ENCODE data around the gene SLC24A5.
A peak's percentile ranks its signal among the peaks of the same experiment; 100 is the strongest.

The SLC24A5 gene

DNA sequence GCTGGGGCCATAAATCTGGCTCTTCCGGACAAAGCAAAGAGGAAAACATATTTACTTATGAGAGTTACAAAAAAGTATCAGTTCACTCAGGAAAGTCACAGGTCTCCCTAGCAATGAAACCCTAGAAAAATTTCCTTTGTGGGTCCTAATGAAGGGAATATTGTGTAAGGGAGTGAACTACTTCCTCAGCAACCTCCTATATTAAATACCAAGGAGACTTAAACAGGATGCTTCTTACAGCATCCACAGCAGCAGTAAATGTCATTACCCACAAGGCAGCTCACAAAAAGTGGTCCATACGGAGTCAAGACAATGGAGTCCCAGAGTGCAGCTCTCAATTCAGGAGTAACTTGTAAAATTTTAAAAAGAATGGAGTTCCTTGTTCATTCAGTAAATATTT is 14.9 kb upstream of the SLC24A5 start:
- H3K4me3 ChIP-seq (ENCODE audit: low read length) = no peak overlapping the region
- DNase-seq (ENCODE audit: low read depth, low spot score) = no peak

DNA sequence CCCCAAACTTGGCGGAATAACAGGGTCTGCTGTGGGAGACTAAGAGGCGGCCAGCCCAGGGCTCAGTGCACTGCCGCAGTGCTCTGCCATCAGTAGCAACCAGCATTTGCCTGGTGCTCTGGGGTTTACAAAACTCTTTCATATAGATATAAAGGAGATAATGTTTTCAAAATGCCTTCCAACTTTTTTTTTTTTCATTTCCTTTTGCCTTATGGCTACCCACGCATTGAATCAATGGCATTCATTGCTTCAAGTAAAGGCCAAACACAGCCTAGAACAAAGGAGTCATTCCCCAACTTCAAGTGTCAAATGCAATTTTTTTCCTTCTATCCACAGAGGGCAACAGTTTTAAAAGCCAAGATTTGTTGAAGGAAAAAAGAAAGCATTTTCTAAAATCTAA is 11.6 kb upstream of the SLC24A5 start:
- no peak for DNase-seq (ENCODE audit: low read depth, low spot score)
- H3K4me3 ChIP-seq (ENCODE audit: low read length) = no peak overlapping the region

- DNase-seq (ENCODE audit: low read depth, low spot score) = no peak
- no peak overlapping the region for H3K4me3 ChIP-seq (ENCODE audit: low read length)
Measured at GRCh38 chr15:48109856-48110531, 10.8 kb upstream of the SLC24A5 start.

GRCh38 chr15:48112242-48112641 is 8.5 kb upstream of the SLC24A5 start:
- no peak for DNase-seq (ENCODE audit: low read depth, low spot score)

GRCh38 chr15:48119277-48119676 is 1.5 kb upstream of the SLC24A5 start:
- no peak for DNase-seq (ENCODE audit: low read depth, low spot score)
- no peak overlapping the region for H3K4me3 ChIP-seq (ENCODE audit: low read length)

More at GRCh38 chr15:48112242-48112641, 8.5 kb upstream of the SLC24A5 start:
- no peak overlapping the region for H3K4me3 ChIP-seq (ENCODE audit: low read length)

DNA sequence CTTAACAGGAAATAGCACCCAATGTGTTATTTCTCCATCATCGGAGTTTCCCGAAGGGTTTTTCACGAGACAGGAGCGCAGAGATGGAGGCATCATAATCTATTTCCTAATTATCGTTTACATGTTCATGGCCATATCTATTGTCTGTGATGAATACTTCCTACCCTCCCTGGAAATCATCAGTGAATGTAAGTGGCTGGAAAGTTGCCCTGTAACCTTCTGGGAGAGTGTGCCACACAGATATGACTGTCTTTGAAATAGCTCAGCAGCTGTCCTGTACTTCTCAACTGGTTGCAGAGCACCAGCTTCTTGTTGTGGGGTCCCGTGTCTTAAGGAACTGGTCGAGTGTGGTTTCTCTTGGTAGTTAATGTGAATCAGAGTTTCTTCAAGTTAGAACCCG is 1.1 kb downstream of the SLC24A5 start:
- H3K4me3 ChIP-seq (ENCODE audit: low read length) = no peak overlapping the region
- no peak for DNase-seq (ENCODE audit: low read depth, low spot score)

DNA sequence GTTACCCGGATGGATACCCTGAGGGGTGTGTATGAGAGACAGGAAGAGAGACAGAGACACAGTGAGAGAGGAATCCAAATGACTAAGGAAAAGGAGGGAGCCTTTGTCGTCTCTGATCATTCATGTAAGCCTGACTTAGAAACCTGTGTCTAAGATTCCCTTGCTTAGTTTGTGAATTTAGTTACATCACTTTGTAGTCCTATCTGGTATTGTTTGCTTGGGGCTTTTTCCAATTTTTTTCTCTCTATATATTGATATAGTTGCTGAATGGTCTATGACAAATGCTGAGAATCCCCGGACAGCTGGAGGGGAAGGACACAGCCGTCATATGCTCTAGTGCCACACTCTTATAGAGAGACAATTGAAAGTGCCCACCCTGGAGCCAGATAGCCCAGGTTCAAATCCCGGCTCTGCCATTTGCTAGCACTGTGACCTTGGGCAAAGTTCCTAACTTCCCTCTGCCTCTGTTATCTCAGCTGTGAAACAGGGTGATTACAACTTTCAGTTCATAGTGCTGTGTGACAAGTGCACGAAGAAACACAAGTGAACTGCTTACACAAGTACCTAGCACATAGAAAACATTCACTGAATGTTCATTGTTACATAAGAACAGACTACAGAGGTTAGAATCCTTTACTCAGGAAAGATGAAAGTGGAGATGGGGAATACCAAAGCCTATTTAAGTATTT is 6.0 kb downstream of the SLC24A5 start:
- H3K4me3 ChIP-seq (ENCODE audit: low read length) = no peak overlapping the region
- no peak for DNase-seq (ENCODE audit: low read depth, low spot score)

- DNase-seq (ENCODE audit: low read depth, low spot score) = no peak
- no peak overlapping the region for H3K4me3 ChIP-seq (ENCODE audit: low read length)
Measured at GRCh38 chr15:48131324-48131723, 10.5 kb downstream of the SLC24A5 start.

DNA sequence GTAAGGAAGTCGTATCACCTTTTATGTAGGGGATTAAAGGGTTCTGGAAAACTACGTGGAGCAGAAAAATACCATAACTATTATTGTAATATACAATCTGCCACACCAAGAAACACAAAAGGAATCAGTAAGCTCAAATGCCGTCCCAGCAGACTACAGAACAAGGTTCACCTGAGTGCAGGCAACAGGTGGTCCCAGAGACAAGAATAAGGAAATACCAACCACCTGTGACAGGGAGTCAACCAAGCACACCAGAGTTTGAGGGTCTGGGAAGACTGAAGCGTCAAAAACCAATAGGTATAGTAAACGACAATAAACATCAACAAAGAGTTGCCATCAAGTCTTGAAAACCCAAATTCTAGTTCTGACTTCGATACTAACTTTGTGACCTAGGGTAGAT is 12.1 kb downstream of the SLC24A5 start:
- no peak overlapping the region for H3K4me3 ChIP-seq (ENCODE audit: low read length)
- no peak for DNase-seq (ENCODE audit: low read depth, low spot score)

GRCh38 chr15:48143856-48144255 is 23.1 kb downstream of the SLC24A5 start:
- H3K4me3 ChIP-seq (ENCODE audit: low read length) = no peak overlapping the region
- DNase-seq (ENCODE audit: low read depth, low spot score) = no peak

- no peak overlapping the region for H3K4me3 ChIP-seq (ENCODE audit: low read length)
- no peak for DNase-seq (ENCODE audit: low read depth, low spot score)
Measured at GRCh38 chr15:48144889-48145288, 24.1 kb downstream of the SLC24A5 start.

DNA sequence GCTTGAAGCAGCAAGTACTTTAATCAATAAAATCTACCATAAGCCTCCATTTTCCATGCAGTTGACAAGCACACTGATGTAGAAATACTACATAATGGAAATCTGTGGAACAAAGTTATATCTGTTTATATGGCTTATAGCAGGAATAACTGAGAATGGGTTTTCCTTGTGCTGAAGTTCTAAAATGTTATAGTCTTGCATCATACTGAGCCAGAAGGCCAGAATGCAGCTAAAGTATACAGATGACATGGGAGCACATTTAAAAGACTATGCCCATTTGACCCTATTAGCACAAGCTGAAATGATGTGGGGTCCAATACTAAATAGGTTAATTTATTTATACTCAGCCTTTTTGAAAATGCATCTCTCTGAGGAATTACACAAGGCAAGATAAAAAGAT is 25.1 kb downstream of the SLC24A5 start:
- no peak for DNase-seq (ENCODE audit: low read depth, low spot score)

GRCh38 chr15:48147358-48147757 is 26.6 kb downstream of the SLC24A5 start:
- no peak overlapping the region for H3K4me3 ChIP-seq (ENCODE audit: low read length)
- no peak for DNase-seq (ENCODE audit: low read depth, low spot score)

More for the DNA sequence above, 25.1 kb downstream of the SLC24A5 start:
- no peak overlapping the region for H3K4me3 ChIP-seq (ENCODE audit: low read length)

GRCh38 chr15:48149858-48150257 is 29.1 kb downstream of the SLC24A5 start:
- no peak overlapping the region for H3K4me3 ChIP-seq (ENCODE audit: low read length)
- no peak for DNase-seq (ENCODE audit: low read depth, low spot score)

- DNase-seq (ENCODE audit: low read depth, low spot score) = no peak
- no peak overlapping the region for H3K4me3 ChIP-seq (ENCODE audit: low read length)
Measured at GRCh38 chr15:48153526-48153925, 32.7 kb downstream of the SLC24A5 start.

- no peak overlapping the region for H3K4me3 ChIP-seq (ENCODE audit: low read length)
- no peak for DNase-seq (ENCODE audit: low read depth, low spot score)
Measured at GRCh38 chr15:48168616-48169015, 47.8 kb downstream of the SLC24A5 start.

GRCh38 chr15:48170981-48171380 is 50.2 kb downstream of the SLC24A5 start:
- H3K4me3 ChIP-seq (ENCODE audit: low read length) = no peak overlapping the region
- no peak for DNase-seq (ENCODE audit: low read depth, low spot score)

DNA sequence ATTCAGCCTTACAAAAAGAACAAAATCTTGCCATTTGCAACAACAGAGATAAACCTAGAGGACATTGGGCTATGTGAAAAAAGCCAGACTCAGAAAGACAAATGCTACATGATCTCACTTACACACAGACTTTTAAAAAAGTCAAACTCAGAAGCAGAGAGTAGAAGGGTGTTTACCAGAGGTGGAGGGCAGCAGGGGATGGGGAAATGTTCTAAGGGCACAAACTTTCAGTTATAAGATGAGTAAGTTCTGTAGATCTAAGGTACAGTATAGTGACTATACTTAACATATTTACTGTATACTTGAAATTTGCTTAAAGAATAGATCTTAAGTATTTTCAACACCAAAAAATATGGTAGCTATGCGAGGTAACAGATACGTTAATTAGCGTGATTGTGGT is 54.3 kb downstream of the SLC24A5 start:
- no peak overlapping the region for H3K4me3 ChIP-seq (ENCODE audit: low read length)
- no peak for DNase-seq (ENCODE audit: low read depth, low spot score)

DNA sequence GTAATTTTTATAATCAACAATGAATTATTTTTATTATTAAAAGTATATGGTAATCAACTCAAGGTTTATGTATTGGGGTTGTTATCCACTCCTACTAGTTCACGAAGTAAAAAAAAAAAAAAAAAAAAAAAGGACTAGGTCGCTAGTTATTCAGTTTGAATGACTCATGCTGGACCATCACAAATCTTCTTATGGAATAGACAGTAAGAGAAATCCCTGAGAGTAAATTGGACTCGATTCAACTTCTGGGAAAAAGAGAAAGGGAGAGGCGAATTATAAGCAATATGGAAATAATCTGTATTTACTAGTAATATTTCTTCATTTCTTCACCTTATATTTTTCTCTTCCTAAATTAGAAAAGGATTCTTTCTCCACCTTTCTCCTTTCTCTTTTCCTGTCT is 55.3 kb downstream of the SLC24A5 start:
- H3K4me3 ChIP-seq (ENCODE audit: low read length) = no peak overlapping the region
- no peak for DNase-seq (ENCODE audit: low read depth, low spot score)

DNA sequence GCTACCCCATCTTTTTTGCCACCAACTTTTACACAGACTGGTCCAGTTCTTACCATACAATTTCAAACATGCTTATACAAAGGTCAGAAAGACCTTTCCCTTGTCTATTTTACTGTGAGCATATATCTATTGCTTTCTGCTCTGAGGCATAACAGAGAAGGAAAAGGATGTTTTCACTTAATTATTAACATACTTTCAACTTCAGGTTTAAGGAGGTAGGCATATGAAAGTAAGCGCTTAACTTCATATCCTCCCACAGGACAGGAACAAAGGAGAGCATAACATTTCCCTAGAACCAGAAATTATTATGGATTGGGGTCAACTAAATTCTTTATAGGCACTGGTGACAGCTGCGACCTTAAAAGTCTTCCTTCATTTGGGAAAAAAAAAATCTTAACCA is 56.2 kb downstream of the SLC24A5 start:
- peak overlapping the region; percentile 58 for H3K4me3 ChIP-seq (ENCODE audit: low read length)
- DNase-seq (ENCODE audit: low read depth, low spot score) = no peak

DNA sequence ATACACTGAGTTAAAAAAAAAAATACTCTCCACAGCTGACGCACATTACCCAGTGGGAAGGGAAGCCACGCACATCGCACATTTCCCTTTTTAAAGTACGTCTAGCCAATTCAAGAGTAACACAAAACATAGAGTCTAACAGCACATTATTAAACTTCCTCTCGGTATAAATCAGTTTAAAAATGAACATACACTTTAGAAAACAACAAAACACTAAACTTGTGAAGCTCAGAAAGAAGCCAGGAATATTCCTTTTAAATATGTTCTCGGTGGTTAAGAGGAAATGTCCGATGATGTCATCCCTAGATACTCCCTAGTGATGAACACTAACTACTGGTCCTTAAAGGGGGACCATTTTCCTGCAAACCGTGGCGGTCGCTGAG is 56.6 kb downstream of the SLC24A5 start:
- DNase-seq (ENCODE audit: low read depth, low spot score) = peak; percentile 57
- H3K4me3 ChIP-seq (ENCODE audit: low read length) = peak overlapping the region; percentile 58

Data from Jurkat, Clone E6-1 (cell line).